Stimulated activated naive B cell treated with anti-CD40 and anti-IgM and Interleukin-4, amounts not matched to agents 10 μg/mL and 1 μg/mL and 100 μg/mL, for 72 hours (primary cell): ENCODE results near the gene PCDHGC3.
A peak's percentile ranks its signal among the peaks of the same experiment; 100 is the strongest.

Source experiments
- ATAC-seq, 2 donors: fragments of 150-1000 bp; cut with Tn5 transposase; replicated peaks; 2 replicates each; pipeline ENCODE4 v1.10.0; 2021; ENCODE audit warnings: moderate library complexity in 1 of 2
- DNase-seq: peaks from one replicate; pipeline ENCODE4 v3.0.0; 2021
- H3K27ac Mint-ChIP-seq: one replicate; pipeline ENCODE4 v1.8.0; 2022; ENCODE audit warnings: mild to moderate bottlenecking, mixed read lengths
- H3K27me3 Mint-ChIP-seq, 2 donors: one replicate each; pipeline ENCODE4 v1.8.0; 2022; ENCODE audit warnings: mixed read lengths in 2 of 2
- H3K36me3 Mint-ChIP-seq, 2 donors: one replicate each; pipeline ENCODE4 v1.8.0; 2022; ENCODE audit warnings: mixed read lengths in 2 of 2, mild to moderate bottlenecking in 1 of 2
- H3K4me1 Mint-ChIP-seq, 2 donors: one replicate each; pipeline ENCODE4 v1.8.0; 2022; ENCODE audit warnings: mixed read lengths in 2 of 2, mild to moderate bottlenecking in 1 of 2
- H3K4me3 Mint-ChIP-seq, 2 donors: one replicate each; pipeline ENCODE4 v1.8.0; 2022; ENCODE audit warnings: mild to moderate bottlenecking in 2 of 2, mixed read lengths in 2 of 2, moderate library complexity in 1 of 2
- H3K9me3 Mint-ChIP-seq, 2 donors: one replicate each; pipeline ENCODE4 v1.8.0; 2022; ENCODE audit warnings: mixed read lengths in 2 of 2, mild to moderate bottlenecking in 1 of 2

The PCDHGC3 gene

DNA sequence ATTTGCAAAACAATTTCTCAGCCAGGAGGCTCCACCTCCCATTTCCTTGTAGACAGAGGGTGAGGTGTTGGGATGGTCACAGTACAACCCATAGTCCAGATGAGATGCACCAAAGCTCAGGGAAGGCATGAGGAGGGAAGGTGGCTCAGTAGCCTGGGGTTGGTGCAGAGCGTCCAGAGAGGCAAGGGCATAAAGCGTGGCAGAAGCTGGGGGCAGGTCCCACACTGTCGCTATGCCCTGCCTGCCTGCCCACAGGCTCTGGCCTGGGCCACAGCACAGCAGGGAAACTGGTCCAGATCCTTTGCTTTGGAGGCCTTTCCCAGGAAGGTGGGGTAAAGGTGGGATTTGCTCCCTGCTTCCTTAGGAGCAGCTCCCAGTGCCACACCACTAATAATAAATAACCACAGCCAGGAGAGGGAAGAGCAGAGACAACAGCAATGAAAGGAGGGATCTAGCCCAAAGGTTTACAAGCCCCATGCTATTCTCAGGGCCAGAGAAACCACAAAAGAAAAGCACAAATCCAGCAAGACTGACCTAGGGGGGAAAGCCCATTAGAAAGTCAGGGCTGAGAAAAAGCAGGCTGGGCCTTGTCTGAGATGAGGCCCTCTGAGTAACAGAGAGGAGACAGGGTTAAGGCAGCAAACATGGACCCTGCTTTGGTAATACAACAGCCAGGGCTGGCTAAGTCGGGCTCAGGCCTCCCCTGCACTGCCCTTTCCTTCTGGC, 40.3 kb downstream of the PCDHGC3 start:
- no peak overlapping the region for H3K4me3 Mint-ChIP-seq
- H3K27ac Mint-ChIP-seq, result no peak overlapping the region
- DNase-seq (no peak), ATAC-seq (no peak)
- H3K36me3 Mint-ChIP-seq, result peaks cover 40 to 79% of the 10 kb centered on the region in 2 donors
- peaks cover 0 to 3% of the 10 kb centered on the region in 2 donors for H3K9me3 Mint-ChIP-seq
- peaks cover 38 to 47% of the 10 kb centered on the region in 2 donors for H3K4me1 Mint-ChIP-seq
- no peaks in the 10 kb centered on the region for H3K27me3 Mint-ChIP-seq

DNA sequence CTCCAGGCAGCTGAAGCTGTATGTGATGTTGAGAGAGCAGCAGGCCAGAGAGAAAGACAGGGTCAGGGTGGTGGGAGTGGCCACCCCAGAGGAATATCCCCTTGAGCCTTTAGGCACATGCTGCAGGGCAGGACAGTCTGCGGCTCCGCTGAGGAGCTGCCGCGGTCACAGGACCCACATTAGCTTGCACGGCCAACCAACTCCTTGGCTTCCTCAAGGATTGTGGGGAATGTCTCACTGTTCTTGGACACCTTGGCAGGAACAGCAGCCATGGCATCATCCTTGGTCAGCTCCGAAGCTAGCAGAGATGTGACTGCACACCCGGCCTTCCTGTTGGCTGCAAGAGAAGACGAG, 40.9 kb downstream of the PCDHGC3 start:
- Mint-ChIP-seq H3K36me3 (peaks cover 40 to 79% of the 10 kb centered on the region in 2 donors), H3K4me1 (peaks cover 33 to 42% of the 10 kb centered on the region in 2 donors), H3K27me3 (no peaks in the 10 kb centered on the region), H3K9me3 (peaks cover 0 to 1% of the 10 kb centered on the region in 2 donors), H3K27ac (no peak overlapping the region), H3K4me3 (no peak overlapping the region)
- ATAC-seq, result no peak
- no peak for DNase-seq

DNA sequence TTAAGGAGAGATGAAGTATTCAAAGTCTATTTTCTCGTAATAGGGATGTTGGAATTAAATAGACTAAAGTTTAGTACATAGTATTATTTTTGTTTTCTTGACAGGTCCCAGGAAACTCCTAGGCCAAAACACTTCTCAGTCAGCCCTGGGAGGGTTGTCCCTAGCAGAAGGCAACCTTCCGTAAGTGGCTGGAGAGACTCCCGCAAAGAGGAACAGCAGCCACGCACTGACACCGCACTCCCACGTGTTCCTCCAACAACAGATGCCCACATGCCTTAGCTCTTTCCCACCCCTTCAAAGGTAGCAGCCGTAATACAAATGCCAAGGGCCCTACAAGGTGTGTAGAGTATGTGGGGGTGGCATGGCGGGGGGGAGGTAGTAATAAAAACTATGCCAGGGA, 41.5 kb downstream of the PCDHGC3 start:
- H3K9me3 Mint-ChIP-seq, result no peaks in the 10 kb centered on the region
- H3K27me3 Mint-ChIP-seq, result no peaks in the 10 kb centered on the region
- H3K4me1 Mint-ChIP-seq, result peaks cover 31 to 40% of the 10 kb centered on the region in 2 donors
- H3K36me3 Mint-ChIP-seq, result peaks cover 43 to 83% of the 10 kb centered on the region in 2 donors
- DNase-seq (no peak), ATAC-seq (no peak)
- H3K4me3 Mint-ChIP-seq, result no peak overlapping the region
- no peak overlapping the region for H3K27ac Mint-ChIP-seq

DNA sequence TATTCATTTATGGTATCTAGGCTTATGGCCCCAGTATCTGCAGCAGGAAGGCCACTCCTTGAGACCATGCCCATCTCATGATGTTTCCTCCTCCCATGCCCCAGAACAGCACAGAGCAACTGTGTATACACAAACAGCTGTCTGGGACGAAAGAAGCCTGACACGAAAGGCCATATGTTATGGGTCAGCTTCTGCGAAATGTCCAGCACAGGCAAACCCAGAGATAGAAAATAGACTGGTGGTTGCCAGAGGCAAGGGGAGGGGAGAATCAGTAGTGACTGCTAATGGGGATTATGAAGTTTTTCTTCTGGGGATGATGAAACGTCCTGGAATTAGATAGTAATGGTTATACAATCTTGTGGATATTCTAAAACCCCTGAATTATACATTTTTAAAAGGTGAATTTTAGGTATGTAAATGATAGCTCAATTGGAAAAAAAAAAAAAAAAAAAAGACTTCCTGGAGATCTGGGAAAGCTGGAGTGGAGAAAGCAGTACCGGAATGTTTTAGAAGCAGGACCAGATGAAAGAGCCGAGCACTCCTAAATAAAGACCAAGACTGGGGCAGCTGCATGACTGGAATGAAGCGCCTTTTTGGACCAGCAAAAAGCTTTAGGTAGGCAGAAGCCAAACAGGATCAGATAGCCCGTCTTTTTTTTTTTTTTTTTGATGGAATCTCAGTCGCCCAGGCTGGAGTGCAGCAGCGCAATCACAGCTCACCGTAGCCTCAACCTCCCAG, 42.3 kb downstream of the PCDHGC3 start:
- Mint-ChIP-seq H3K36me3 (peaks cover 41 to 81% of the 10 kb centered on the region in 2 donors), H3K27me3 (no peaks in the 10 kb centered on the region), H3K9me3 (no peaks in the 10 kb centered on the region), H3K27ac (no peak overlapping the region), H3K4me1 (peaks cover 24 to 37% of the 10 kb centered on the region in 2 donors), H3K4me3 (no peak overlapping the region)
- ATAC-seq, result no peak
- no peak for DNase-seq

DNA sequence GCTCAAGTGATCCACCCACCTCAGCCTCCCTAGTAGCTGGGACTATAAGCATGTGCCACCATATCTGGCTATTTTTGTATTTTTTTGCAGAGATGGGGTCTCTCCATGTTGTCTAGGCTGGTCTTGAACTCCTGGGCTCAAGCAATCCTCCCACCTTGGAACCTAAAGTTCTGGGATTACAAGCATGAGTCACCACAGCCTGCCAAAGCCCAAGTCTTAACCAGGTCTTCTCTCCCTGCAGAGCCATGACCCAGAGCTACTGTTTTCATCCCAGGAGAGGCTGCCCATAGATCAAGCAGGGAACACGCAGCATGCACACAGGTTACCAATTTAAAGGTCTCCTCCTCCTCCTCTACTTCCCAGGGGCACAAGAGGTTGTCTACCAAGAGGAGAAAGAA, 42.9 kb downstream of the PCDHGC3 start:
- Mint-ChIP-seq H3K27ac (no peak overlapping the region), H3K9me3 (no peaks in the 10 kb centered on the region), H3K4me3 (no peak overlapping the region), H3K4me1 (peaks cover 25 to 31% of the 10 kb centered on the region in 2 donors), H3K27me3 (no peaks in the 10 kb centered on the region), H3K36me3 (peaks cover 42 to 78% of the 10 kb centered on the region in 2 donors)
- DNase-seq (no peak), ATAC-seq (no peak)

DNA sequence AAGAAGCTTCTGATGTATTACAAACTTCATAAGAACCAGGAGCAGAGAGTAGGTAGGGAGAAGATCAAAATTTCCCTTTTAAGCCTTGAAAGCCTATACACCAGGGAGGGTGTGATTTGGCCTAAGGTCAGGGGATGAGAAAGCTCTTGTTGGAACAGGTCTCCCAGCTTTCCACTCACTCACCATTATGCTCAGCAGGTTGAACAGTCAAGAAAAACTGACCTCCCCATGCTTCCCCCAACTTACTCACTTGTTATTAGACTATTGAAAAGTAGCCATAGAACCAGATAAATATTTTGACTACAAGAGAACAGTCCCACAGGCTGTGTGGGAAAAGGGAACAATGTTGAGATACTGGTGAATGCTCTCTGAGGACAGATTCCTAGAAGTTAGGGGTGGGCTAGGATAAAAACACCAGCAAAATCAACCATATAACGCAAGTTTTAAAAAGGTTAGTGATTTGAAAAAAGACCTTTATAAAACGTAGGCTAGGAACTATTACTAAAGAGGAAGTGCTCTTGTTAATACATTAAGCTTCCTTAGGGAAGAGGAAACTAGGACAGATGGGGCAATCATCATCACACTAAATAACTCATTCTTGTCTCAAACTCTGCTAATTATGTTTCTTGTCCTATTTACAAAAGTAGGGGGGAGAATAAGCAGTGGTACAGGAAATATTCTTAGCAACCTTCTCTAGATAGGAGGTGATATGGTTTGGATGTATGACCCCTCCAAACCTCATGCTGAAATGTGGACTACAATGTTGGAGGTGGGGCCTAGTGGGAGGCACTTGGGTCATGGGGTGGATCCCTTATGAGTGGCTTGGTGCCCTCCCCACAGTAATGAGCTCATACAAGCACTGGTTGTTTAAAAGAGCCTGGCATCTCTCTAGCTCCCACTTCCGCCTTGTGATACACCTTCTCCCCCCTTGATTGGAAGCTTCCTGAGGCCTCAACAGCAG, 44.1 kb downstream of the PCDHGC3 start:
- no peaks in the 10 kb centered on the region for H3K27me3 Mint-ChIP-seq
- H3K4me3 Mint-ChIP-seq, result no peak overlapping the region
- DNase-seq, result no peak
- peaks cover 36 to 76% of the 10 kb centered on the region in 2 donors for H3K36me3 Mint-ChIP-seq
- peaks cover 18 to 26% of the 10 kb centered on the region in 2 donors for H3K4me1 Mint-ChIP-seq
- H3K9me3 Mint-ChIP-seq, result no peaks in the 10 kb centered on the region
- H3K27ac Mint-ChIP-seq, result no peak overlapping the region
- no peak for ATAC-seq

DNA sequence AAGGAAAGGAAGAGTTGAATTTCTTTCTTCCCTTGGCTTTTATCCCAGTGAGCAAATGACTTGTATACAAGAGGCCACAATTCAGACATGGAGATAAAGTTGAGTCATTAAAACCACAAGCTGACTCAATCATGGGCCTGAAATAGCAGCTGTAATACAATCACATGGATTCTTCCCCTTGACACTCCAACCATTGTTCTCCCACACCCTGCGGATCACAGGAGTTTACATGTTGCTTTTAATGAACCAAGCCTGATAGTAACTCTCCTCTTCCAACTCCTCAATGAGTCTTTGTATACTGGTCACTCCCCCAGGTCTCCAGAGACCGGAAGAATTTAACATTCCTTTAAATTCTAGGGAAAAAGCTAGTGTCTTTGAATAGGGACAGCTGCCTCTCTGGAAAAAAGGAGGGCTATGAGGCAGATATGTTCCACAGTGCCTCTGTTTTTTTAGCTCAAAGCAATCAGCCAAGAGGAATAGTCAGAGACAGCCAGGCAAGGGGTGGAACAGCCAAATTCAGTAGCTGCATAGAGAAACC, 45.5 kb downstream of the PCDHGC3 start:
- no peak for ATAC-seq
- Mint-ChIP-seq H3K27me3 (no peaks in the 10 kb centered on the region), H3K36me3 (peaks cover 36 to 79% of the 10 kb centered on the region in 2 donors), H3K4me3 (no peak overlapping the region), H3K27ac (no peak overlapping the region), H3K4me1 (peaks cover 20 to 24% of the 10 kb centered on the region in 2 donors), H3K9me3 (no peaks in the 10 kb centered on the region)
- no peak for DNase-seq

DNA sequence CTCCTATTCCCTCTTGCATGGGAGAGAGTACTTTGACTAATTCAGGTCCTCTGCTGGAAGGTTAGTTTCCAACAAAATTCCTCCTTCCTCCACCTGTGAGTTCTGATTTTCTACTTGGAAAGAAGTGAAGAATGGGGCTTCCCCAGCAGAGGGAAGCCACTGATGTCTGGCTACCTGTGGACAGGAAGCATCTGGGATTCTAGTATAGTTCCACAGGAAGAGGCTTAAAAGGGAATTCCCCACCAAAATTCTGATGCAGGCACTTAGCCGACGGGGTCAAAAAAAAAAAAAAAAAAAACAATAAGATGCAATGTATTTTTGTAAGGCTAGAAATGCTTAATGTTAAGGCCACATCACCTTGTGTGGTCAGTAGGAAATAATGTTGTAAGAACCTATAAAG, 46.5 kb downstream of the PCDHGC3 start:
- peaks cover 20 to 21% of the 10 kb centered on the region in 2 donors for H3K4me1 Mint-ChIP-seq
- peaks cover 32 to 77% of the 10 kb centered on the region in 2 donors for H3K36me3 Mint-ChIP-seq
- H3K27me3 Mint-ChIP-seq, result no peaks in the 10 kb centered on the region
- DNase-seq (no peak), ATAC-seq (no peak)
- no peak overlapping the region for H3K4me3 Mint-ChIP-seq
- peak overlapping the region; percentile 42 for H3K27ac Mint-ChIP-seq
- no peaks in the 10 kb centered on the region for H3K9me3 Mint-ChIP-seq

DNA sequence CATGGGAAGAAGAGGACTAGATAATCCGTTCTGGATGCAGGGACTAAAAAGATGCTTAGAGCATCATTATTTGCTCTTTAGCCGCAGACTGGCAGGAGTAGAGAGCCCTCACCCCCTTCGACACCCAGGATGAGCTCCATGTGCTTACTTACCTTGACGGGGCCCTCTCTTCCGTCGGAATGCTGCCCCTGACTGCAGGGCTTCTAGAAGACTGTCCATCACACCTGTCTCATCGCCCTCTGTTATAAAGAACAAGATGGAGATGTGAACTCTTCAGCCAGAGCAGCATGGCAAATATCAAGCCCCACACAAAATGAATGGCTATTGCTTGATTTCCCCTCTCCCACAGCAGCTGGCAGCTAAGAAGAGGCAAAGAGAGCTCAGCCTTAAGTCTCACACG, 48.2 kb downstream of the PCDHGC3 start:
- peaks cover 21 to 26% of the 10 kb centered on the region in 2 donors for H3K4me1 Mint-ChIP-seq
- H3K9me3 Mint-ChIP-seq, result no peaks in the 10 kb centered on the region
- H3K27me3 Mint-ChIP-seq, result no peaks in the 10 kb centered on the region
- no peak overlapping the region for H3K27ac Mint-ChIP-seq
- no peak for ATAC-seq
- peaks cover 35 to 79% of the 10 kb centered on the region in 2 donors for H3K36me3 Mint-ChIP-seq
- no peak overlapping the region for H3K4me3 Mint-ChIP-seq
- no peak for DNase-seq

DNA sequence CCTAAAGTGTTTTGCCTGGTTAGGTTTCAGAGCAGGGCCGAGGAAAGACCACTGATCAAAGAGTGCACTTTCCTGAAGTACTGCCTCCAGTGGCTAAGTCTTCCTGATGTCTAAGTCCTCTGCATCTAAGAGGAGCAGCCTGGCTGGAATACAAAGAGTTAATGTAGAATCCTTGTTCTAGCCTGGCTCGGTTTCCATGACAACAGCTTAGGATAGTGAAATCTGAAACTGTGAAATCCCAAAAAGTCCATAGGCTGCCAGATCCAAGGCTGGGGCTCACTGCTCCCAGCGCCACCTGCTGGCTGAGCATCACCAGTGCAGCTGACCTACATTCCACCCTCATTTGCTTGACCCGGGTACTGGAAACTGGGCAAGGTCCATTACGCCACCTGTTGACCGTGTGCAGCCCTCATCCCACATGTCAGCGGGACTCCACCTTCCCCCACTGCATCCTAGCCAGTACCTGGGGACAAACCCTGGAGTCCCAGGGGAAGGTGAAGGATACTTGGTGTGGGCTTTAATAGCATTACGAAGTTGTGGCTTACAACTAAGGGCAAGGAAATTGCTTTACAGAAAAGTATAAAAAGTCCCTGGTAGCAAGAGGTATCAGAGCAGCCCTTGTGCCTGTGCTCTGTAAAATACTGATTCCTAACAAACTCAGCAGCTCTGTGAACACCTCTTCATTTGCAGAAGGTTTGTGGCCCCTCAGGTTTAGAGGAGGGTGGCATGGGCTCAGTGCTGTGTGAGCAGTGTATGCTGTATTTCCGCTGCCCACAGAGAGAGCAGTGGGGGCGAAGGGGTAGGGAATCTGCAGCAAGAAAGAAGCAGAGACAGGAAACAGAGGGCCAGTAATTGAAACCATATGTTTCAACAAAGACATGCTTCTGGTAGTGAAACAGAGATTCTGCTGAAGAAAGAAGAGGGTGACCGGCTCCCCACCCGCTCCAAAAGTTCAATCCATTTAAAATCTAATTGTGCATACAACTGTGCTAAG, 49.1 kb downstream of the PCDHGC3 start:
- Mint-ChIP-seq H3K9me3 (no peaks in the 10 kb centered on the region), H3K4me1 (peaks cover 21 to 29% of the 10 kb centered on the region in 2 donors), H3K27ac (peak overlapping the region; percentile 6), H3K36me3 (peaks cover 30 to 73% of the 10 kb centered on the region in 2 donors), H3K4me3 (no peak overlapping the region), H3K27me3 (no peaks in the 10 kb centered on the region)
- DNase-seq, result peak; percentile 51
- ATAC-seq, result peak; percentile 70 to 74

DNA sequence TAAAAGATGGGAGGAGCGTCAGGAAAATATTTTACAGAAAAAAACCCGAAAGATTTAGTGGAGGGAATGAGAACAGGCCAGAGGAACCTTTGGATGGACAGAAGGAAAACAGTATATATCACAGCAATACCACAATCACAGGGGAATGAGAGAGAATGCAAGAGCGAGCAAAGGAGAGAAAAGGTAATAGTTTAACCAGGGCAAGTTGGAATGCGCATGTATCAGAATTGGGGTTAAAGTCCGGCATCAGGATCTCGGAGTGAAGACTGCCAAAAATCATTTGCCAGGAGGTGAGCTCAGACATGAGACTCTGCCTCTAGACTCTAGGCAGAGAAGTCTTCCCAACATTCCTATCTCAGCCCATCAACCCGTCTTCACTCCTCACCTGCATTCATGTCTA, 49.9 kb downstream of the PCDHGC3 start:
- no peak overlapping the region for H3K4me3 Mint-ChIP-seq
- ATAC-seq (no peak), DNase-seq (no peak)
- peaks cover 29 to 65% of the 10 kb centered on the region in 2 donors for H3K36me3 Mint-ChIP-seq
- no peaks in the 10 kb centered on the region for H3K27me3 Mint-ChIP-seq
- H3K9me3 Mint-ChIP-seq, result no peaks in the 10 kb centered on the region
- H3K4me1 Mint-ChIP-seq, result peaks cover 21 to 29% of the 10 kb centered on the region in 2 donors
- peak overlapping the region; percentile 20 for H3K27ac Mint-ChIP-seq

DNA sequence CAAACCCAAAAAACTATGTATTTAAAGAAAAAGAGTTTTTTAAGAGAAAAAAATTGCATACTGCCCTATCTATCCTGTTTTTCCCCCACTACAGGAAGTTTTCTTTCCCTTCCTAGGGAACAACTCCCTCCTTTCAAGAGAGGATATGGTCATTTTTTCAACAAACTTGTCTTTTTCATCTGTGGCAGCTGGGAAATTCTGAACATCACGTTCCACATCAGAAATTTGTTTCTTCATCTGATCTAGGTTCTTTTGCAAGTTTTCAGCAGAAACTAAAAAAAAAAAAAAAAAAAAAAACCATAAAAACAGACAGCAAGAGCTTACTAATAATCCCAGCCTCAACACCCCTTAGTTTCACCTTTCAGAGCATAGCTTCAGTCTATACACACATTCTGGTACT, 51.7 kb downstream of the PCDHGC3 start:
- Mint-ChIP-seq H3K27me3 (no peaks in the 10 kb centered on the region), H3K36me3 (peaks cover 23 to 49% of the 10 kb centered on the region in 2 donors), H3K4me1 (peaks cover 17 to 26% of the 10 kb centered on the region in 2 donors), H3K27ac (no peak overlapping the region), H3K9me3 (no peaks in the 10 kb centered on the region), H3K4me3 (no peak overlapping the region)
- ATAC-seq (no peak), DNase-seq (no peak)
